Stimulated activated CD4-positive, alpha-beta T cell treated with anti-CD3 and anti-CD28 coated beads, Interleukin-15, amount 100 ng/mL, for 48 hours (primary cell): Measurements from ENCODE around the gene PLPPR3.
"Not testable (repeated sequence)": the region's sequence is repeated elsewhere in the genome, so short reads cannot be mapped to it uniquely, and the experiment has no call there.

ENCODE experiments used
- DNase-seq, 2 donors: peaks; one replicate each; pipeline ENCODE4 v3.0.0-alpha.2; 2020; ENCODE audit warnings: low read depth in 2 of 2

The PLPPR3 gene

GRCh38 chr19:854549-854948, 32.8 kb upstream of the PLPPR3 start:
- no peak for DNase-seq

- not testable (repeated sequence) for DNase-seq
Measured at GRCh38 chr19:853614-854220, 32.0 kb upstream of the PLPPR3 start.

GRCh38 chr19:853014-853585, 31.3 kb upstream of the PLPPR3 start:
- no peak for DNase-seq

DNA sequence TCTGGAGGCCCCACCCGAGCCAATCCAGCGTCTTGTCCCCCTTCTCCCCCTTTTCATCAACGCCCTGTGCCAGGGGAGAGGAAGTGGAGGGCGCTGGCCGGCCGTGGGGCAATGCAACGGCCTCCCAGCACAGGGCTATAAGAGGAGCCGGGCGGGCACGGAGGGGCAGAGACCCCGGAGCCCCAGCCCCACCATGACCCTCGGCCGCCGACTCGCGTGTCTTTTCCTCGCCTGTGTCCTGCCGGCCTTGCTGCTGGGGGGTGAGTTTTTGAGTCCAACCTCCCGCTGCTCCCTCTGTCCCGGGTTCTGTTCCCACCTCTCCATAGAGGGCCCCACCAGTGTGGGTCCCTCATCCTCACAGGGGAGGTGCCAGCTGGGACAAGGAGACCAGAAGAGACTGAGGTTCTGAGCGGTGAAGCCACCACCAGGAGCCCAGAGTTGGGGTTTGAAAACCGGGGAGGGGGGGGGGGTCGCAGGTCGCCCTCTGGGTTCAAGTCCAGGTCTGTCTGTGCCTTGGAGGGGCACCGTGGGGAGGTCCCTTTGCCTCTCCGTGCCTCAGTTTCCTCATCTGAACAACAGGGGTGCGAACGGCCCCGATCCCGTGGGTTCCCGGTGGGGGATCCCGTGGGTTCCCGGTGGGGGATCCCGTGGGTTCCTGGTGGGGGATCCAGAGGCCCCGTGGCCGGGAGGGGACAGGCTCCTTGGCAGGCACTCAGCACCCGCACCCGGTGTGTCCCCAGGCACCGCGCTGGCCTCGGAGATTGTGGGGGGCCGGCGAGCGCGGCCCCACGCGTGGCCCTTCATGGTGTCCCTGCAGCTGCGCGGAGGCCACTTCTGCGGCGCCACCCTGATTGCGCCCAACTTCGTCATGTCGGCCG, 30.6 kb upstream of the PLPPR3 start, which contains the start of gene ELANE:
ELANE (plus strand) TSS at position 168 of the 878 bp plus-strand sequence; CDS start at position 194, 26 bp downstream.
- DNase-seq: no peak

DNA sequence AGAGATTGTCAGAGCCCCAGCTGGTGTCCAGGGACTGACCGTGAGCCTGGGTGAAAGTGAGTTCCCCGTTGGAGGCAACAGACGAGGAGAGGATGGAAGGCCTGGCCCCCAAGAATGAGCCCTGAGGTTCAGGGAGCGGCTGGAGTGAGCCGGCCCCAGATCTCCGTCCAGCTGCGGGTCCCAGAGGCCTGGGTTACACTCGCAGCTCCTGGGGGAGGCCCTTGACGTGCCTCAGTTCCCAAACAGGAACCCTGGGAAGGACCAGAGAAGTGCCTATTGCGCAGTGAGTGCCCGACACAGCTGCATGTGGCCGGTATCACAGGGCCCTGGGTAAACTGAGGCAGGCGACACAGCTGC, 29.2 kb upstream of the PLPPR3 start:
- no peak for DNase-seq

DNA sequence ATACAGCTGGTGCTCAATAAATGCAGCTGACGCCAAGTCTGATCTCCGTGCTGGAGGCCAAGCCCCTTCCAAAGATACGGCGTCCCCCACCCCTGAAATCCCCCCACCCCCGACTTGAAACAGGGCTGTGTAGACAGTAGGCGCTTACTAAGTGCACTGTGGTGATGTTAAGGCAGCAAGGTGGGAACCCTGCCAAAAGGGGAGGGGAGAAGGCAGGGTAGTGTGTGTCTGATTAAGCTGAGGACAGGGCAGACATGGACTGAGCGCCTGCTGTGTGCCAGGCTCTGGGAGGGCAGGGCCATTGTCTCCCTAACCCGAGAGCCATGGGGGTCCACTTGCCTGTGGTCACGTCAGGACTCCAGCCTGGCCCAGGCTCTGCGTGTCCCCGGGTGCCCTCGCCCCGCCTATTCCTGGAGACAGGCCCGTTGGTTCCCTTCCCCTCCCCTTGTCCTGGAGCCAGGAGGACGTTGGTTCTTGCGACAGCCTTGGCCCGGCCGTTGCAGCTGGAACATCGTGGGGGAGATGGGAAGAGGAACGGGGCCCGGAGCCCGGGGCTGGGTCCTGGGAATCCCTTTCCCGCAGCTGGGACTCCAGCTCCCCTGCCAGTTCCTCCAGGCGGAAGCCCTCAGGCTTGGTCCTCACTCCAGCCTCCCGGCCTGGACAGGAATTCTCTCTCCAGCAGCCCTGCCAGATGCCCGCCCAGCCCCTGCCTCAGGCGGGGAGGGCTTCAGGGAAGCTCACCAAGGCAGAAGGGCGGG, 28.6 kb upstream of the PLPPR3 start:
- no peak for DNase-seq

DNA sequence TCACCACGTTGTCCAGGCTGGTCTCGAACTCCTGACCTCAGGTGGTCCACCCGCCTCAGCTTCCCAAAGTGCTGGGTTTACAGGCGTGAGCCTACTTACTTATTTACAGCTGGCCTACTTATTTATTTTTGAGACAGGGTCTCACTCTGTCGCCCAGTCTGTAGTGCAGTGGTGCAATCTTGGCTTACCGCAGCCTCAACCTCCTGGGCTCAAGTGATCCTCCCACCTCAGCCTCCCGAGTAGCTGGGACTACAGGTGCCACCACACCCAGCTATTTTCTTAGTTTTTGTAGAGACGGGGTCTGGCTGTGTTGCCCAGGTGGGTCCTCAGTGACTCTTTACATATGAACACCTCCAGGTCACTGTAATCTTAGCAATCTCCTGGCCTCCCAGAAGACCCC, 27.4 kb upstream of the PLPPR3 start:
- not testable (repeated sequence) for DNase-seq

- no peak for DNase-seq
Measured at GRCh38 chr19:848386-848921, 26.7 kb upstream of the PLPPR3 start.

- no peak for DNase-seq
Measured at GRCh38 chr19:845707-846521, 24.2 kb upstream of the PLPPR3 start.

GRCh38 chr19:844546-844971, 22.8 kb upstream of the PLPPR3 start:
- DNase-seq: no peak

- DNase-seq: no peak
Measured at GRCh38 chr19:843836-844545, 22.2 kb upstream of the PLPPR3 start.

DNA sequence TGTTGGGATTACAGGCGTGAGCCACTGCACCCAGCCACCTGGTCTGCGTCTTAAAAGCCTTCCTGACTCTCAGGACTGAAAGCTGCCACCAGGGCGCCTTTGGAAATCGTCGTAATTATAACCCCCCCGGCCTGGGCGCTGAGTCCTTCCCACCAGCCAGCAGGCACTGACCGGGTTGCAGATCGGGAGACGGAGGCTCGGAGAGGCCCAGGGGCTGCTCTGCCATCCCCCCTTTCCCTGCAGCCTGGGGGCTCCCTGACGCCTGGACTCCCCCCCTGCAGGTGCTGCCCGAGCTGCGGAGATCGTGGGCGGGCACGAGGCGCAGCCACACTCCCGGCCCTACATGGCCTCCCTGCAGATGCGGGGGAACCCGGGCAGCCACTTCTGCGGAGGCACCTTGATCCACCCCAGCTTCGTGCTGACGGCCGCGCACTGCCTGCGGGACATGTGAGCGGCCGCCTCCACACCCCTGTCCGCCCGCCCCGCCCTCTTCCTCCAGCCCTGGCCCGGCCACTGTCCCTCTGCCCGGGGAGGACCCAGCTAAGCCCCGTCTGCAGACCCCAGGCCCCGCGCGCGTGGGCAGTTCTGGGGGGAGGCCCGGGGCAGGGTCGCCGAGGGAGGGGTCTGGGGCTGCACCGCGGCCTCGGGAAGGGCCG, 21.6 kb upstream of the PLPPR3 start:
- DNase-seq: no peak

- DNase-seq: not testable (repeated sequence)
Measured at GRCh38 chr19:842802-843179, 21.0 kb upstream of the PLPPR3 start.

DNA sequence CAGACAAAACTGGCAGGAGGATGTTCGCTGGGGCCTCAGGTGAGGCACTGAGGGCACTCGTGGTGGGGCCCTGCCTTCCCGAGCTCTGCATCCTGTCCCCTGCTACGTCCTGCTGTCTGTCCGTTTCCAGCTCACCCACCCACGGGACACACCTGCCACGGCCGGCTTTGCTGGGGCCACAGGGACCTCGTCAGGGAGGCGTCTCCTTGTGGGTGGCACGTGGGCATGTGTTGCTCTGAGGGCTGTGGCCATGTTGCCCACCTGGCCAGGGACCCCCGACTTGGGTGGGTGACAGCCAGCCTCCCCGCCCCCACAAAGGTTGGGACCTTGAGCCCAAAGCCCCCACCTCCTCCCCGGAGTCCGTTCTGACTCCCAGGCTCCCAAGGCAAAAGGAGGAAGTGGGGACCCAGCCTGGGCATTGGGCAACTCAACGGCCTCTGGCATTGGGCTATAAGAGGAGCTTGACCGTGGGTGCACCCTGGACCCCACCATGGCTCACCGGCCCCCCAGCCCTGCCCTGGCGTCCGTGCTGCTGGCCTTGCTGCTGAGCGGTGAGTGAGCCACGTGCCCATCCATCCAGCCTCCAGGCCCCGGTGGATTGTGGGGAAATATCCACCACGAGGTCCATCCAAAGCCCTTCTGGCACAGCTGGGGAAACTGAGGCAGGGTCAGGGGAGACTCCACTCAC, 18.9 kb upstream of the PLPPR3 start, which contains the start of gene PRTN3:
PRTN3 (plus strand) TSS at position 481 of the 688 bp plus-strand sequence; CDS start at position 491, 10 bp downstream.
- DNase-seq: no peak

- DNase-seq: no peak
Measured at GRCh38 chr19:835210-835810, 13.6 kb upstream of the PLPPR3 start.

- no peak for DNase-seq
Measured at GRCh38 chr19:834216-834615, 12.5 kb upstream of the PLPPR3 start.

- DNase-seq: no peak
Measured at GRCh38 chr19:831407-832369, 9.9 kb upstream of the PLPPR3 start.
